ENCODE results near the gene TFCP2. TPM values are rescaled to one million over a fixed set of nuclear protein-coding genes. Genes with fewer than 3 reads are reported as not detected.

TFCP2 gene
- total and polyA plus RNA-seq, 8 donors = 24.1 to 57.6 (median 53.3) TPM

- intact Hi-C loops (cut with DNase I) = no loop called here
Measured at GRCh38 chr12:51067771-51068170, 105.2 kb downstream of the TFCP2 start.

GRCh38 chr12:51067229-51067628, 105.7 kb downstream of the TFCP2 start:
- intact Hi-C loops (cut with DNase I) = no loop called here
- Histone ChIP-seq H3K4me3 (no peak overlapping the region), H3K9me3 (no peaks in the 10 kb centered on the region), H3K27me3 (no peaks in the 10 kb centered on the region), H3K4me1 (peaks cover 0 to 5% of the 10 kb centered on the region in 2 donors), H3K27ac (no peak overlapping the region), H3K36me3 (peaks cover 0 to 97% of the 10 kb centered on the region in 2 donors)
- TF ChIP-seq CTCF (IDR thresholded peaks at IDR 0.05) = no peak
- no peak for ATAC-seq
- DNase-seq = no peak

More at GRCh38 chr12:51067771-51068170, 105.2 kb downstream of the TFCP2 start:
- Histone ChIP-seq H3K4me3 (no peak overlapping the region), H3K4me1 (peaks cover 0 to 5% of the 10 kb centered on the region in 2 donors), H3K27ac (no peak overlapping the region), H3K36me3 (peaks cover 0 to 95% of the 10 kb centered on the region in 2 donors), H3K9me3 (no peaks in the 10 kb centered on the region), H3K27me3 (no peaks in the 10 kb centered on the region)
- ATAC-seq = no peak
- no peak for DNase-seq
- no peak for TF ChIP-seq CTCF (IDR thresholded peaks at IDR 0.05)

- no peak overlapping the region for H3K4me3 ChIP-seq
- H3K9me3 ChIP-seq = no peaks in the 10 kb centered on the region
- H3K4me1 ChIP-seq = peaks cover 0 to 5% of the 10 kb centered on the region in 2 donors
- DNase-seq = no peak
- H3K27me3 ChIP-seq = no peaks in the 10 kb centered on the region
- intact Hi-C loops (cut with DNase I) = no loop called here
- ATAC-seq = no peak
- no peak for TF ChIP-seq CTCF (IDR thresholded peaks at IDR 0.05)
- peaks cover 0 to 97% of the 10 kb centered on the region in 2 donors for H3K36me3 ChIP-seq
- H3K27ac ChIP-seq = no peak overlapping the region
Measured at GRCh38 chr12:51065530-51065929, 107.4 kb downstream of the TFCP2 start.

GRCh38 chr12:51062631-51063397, 110.1 kb downstream of the TFCP2 start:
- no peak for ATAC-seq
- Histone ChIP-seq H3K27me3 (no peaks in the 10 kb centered on the region), H3K9me3 (no peaks in the 10 kb centered on the region), H3K36me3 (peaks cover 0 to 100% of the 10 kb centered on the region in 2 donors), H3K27ac (no peak overlapping the region), H3K4me1 (no peaks in the 10 kb centered on the region), H3K4me3 (no peak overlapping the region)
- DNase-seq = no peak
- TF ChIP-seq CTCF (IDR thresholded peaks at IDR 0.05) = no peak
- intact Hi-C loops (cut with DNase I) = no loop called here

- no peak for DNase-seq
- Histone ChIP-seq H3K36me3 (peaks cover 0 to 98% of the 10 kb centered on the region in 2 donors), H3K9me3 (no peaks in the 10 kb centered on the region), H3K27ac (no peak overlapping the region), H3K4me3 (no peak overlapping the region), H3K4me1 (peaks cover 0 to 10% of the 10 kb centered on the region in 2 donors), H3K27me3 (no peaks in the 10 kb centered on the region)
- no peak for ATAC-seq
- TF ChIP-seq CTCF (IDR thresholded peaks at IDR 0.05) = no peak
- intact Hi-C loops (cut with DNase I) = no loop called here
Measured at GRCh38 chr12:51059086-51059485, 113.8 kb downstream of the TFCP2 start.
